Common myeloid progenitor, CD34-positive (primary cell): ENCODE results near the gene REPIN1.

Source experiments
- CTCF ChIA-PET: fragments of 350-600 bp; sonication (Branson Sonifier 250); formaldehyde crosslinking; loops from one replicate; lab custom pipeline; 2021; ENCODE audit warnings: antibody characterized with exemption; lab: Charles Lee
- POLR2A ChIA-PET: fragments of 350-600 bp; sonication (Branson Sonifier 250); formaldehyde crosslinking; loops from one replicate; lab custom pipeline; 2021; ENCODE audit warnings: antibody characterized with exemption; lab: Charles Lee
- DNase-seq, 3 donors: peaks; one replicate each; pipeline versions ENCODE4 v3.0.0 to v3.0.0-alpha.2; 2013
- H3K27ac ChIP-seq, 2 experiments: 1 replicate in 1 of 2; 2 replicates in 1 of 2; pipeline ENCODE4 v1.7.0; 2013; ENCODE audit warnings: inconsistent platforms in 2 of 2, low read length in 2 of 2, mild to moderate bottlenecking in 2 of 2, low read depth in 1 of 2, moderate library complexity in 1 of 2; ENCODE audit not compliant: severe bottlenecking in 2 of 2, insufficient read depth in 1 of 2, poor library complexity in 1 of 2
- H3K27me3 ChIP-seq, 5 experiments: replicated peaks in 2 of 5; 1 replicate in 3 of 5; 2 replicates in 2 of 5; pipeline versions ENCODE4 v1.6.1 to v1.7.0; 2013; ENCODE audit warnings: low read length in 4 of 5, mild to moderate bottlenecking in 2 of 5, moderate library complexity in 2 of 5, inconsistent platforms in 1 of 5; ENCODE audit not compliant: insufficient read depth in 5 of 5, control insufficient read depth in 4 of 5
- H3K36me3 ChIP-seq, 4 experiments: 1 replicate in 2 of 4; 2 replicates in 2 of 4; pipeline versions ENCODE4 v1.6.1 to v1.7.0; 2013; ENCODE audit warnings: low read length in 3 of 4, control low read depth in 1 of 4, mild to moderate bottlenecking in 1 of 4; ENCODE audit not compliant: control insufficient read depth in 4 of 4, insufficient read depth in 4 of 4
- H3K4me1 ChIP-seq, 4 experiments: 1 replicate in 3 of 4; 2 replicates in 1 of 4; pipeline versions ENCODE4 v1.6.1 to v1.7.1; 2013; ENCODE audit warnings: low read length in 3 of 4, mild to moderate bottlenecking in 3 of 4, control low read depth in 1 of 4, inconsistent platforms in 1 of 4, moderate library complexity in 1 of 4; ENCODE audit not compliant: control insufficient read depth in 4 of 4, insufficient read depth in 4 of 4; ENCODE audit errors: control extremely low read depth in 1 of 4
- H3K4me3 ChIP-seq, 7 experiments: 1 replicate in 4 of 7; 2 replicates in 3 of 7; pipeline versions ENCODE4 v1.5.1 to v1.7.0; 2013; ENCODE audit warnings: mild to moderate bottlenecking in 7 of 7, low read length in 6 of 7, moderate library complexity in 6 of 7, inconsistent platforms in 2 of 7, low read depth in 2 of 7, control low read depth in 1 of 7; ENCODE audit not compliant: insufficient read depth in 4 of 7, control insufficient read depth in 1 of 7; ENCODE audit errors: extremely low read depth in 1 of 7
- H3K9me3 ChIP-seq, 5 experiments: 1 replicate in 4 of 5; 2 replicates in 1 of 5; pipeline versions ENCODE4 v1.6.1 to v1.7.1; 2013; ENCODE audit warnings: low read length in 4 of 5, mild to moderate bottlenecking in 2 of 5, inconsistent platforms in 1 of 5, low read depth in 1 of 5, moderate library complexity in 1 of 5; ENCODE audit not compliant: control insufficient read depth in 4 of 5, insufficient read depth in 2 of 5; ENCODE audit errors: control extremely low read depth in 1 of 5
- WGBS: methylation state at CpG from one replicate; pipeline ENCODE4 v1.1.5; 2013; ENCODE audit not compliant: insufficient coverage; 5-methylcytosine and 5-hydroxymethylcytosine counted together

The REPIN1 gene

DNA sequence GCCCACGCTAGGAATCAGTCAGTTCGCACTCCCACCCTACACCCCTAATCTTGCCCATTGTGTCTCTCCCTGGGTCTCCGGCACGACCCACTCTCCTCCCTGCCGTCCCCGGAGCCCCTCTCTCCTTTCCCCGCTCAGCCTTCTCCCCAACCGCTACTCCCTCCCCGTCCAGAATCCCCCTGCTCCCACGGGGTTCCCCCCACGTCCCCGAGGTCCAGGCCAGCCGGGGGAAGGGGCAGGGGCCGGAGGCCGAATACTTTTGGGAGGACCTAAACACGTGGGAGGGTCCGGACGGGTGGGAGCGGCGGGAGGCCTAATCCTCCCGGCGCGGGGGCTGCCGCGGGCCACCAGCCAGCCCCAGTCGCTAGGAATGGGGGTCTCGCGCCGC, 27.8 kb upstream of the REPIN1 start:
- H3K27me3 ChIP-seq = peaks cover 0 to 23% (median 3%) of the 10 kb centered on the region in 5 experiments
- DNase-seq = no peak
- peaks cover 0 to 8% (median 4%) of the 10 kb centered on the region in 5 experiments for H3K9me3 ChIP-seq
- H3K4me3 ChIP-seq = peak overlapping the region in 5 of 7 experiments; percentile 13 to 64 (median 55)
- 11% methylated on average over 15 of the region's 29 CpGs for WGBS
- ChIA-PET CTCF (no interaction called here), POLR2A (no interaction called here)
- no peak overlapping the region for H3K27ac ChIP-seq
- peaks cover 2 to 30% (median 19%) of the 10 kb centered on the region in 4 experiments for H3K4me1 ChIP-seq
- H3K36me3 ChIP-seq = peaks cover 0 to 19% (median 10%) of the 10 kb centered on the region in 4 experiments

DNA sequence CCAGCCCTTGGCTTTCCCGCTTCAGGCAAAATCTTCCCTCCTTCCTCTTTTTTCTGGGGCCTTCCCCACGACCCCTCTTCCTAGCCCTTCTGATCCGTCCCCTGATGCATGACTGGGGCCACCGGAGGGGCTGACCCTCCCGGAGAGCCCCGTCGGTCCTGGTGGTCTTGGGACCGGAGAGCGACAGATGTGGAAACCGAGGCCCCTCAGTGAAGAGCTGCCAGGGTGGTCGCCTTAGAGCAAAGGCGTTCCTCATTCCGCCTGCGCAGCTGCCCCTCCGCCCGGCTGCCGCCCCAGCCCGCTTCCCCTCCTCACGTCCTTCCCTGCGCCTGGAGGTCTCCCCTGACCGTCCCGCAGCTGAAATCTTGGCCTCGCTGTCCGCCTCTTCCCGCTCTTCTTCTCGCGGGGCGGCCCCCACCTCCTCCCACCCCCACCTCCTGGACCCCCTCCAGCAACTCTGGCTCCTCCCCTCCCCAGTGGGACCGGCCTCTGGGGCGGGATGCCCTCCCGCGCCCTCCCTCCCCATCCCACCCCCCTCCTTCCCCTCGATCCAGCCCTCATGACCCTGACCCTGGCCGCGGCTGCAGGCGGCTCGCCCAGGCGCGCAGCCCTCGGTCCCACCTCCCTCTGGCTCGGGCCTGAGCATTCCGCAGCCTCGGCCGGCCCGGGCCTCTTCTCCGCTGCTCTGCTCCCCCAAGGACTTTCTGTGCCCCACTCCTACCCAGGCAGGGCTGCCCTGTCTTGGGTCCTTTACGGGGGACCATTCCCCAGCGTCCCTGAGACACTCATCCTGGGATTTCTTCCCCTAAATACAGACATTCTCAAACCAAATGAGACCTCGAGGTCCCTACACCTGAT, 27.1 kb upstream of the REPIN1 start, which contains the start of gene RARRES2:
Gene RARRES2 (minus strand): TSS at position 367 of the 858 bp plus-strand sequence. CDS start 1,020 bp downstream, outside the sequence.
- Histone ChIP-seq H3K9me3 (peaks cover 0 to 8% (median 4%) of the 10 kb centered on the region in 5 experiments), H3K27me3 (peaks cover 0 to 23% (median 3%) of the 10 kb centered on the region in 5 experiments), H3K4me3 (peak within 1 kb of the TSS in 5 of 7 experiments; percentile 23 to 64 (median 55)), H3K4me1 (peaks cover 2 to 30% (median 19%) of the 10 kb centered on the region in 4 experiments), H3K36me3 (peaks cover 0 to 16% (median 9%) of the 10 kb centered on the region in 4 experiments), H3K27ac (no peak within 1 kb of the TSS)
- 43% methylated on average over 38 of the region's 49 CpGs for WGBS
- ChIA-PET POLR2A (no interaction called here), CTCF (interaction anchor here (5.3 kb wide), 1 partner anchor 15 kb away, joined by 30 read pairs; no protein-coding TSS in a partner anchor)
- DNase-seq = peak in 1 of 3 donors; percentile 33

DNA sequence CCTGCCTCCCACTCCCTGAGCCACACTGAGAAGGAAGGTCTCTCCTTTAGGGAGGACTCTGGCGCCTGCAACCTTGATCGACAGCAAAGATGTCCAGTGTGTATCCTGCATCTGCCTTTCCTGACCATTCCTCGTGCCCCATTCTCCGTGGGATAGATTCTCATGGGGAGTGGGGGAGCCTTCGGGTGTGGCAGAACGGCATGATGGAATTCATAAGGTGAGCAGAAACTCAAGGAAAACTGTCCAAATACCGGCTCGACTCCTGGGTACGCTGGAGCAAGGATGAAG, 26.6 kb upstream of the REPIN1 start:
- Histone ChIP-seq H3K27ac (no peak overlapping the region), H3K36me3 (peaks cover 0 to 11% (median 4%) of the 10 kb centered on the region in 4 experiments), H3K4me3 (no peak overlapping the region), H3K27me3 (peaks cover 0 to 23% (median 3%) of the 10 kb centered on the region in 5 experiments), H3K9me3 (peaks cover 0 to 8% (median 4%) of the 10 kb centered on the region in 5 experiments), H3K4me1 (peaks cover 2 to 30% (median 19%) of the 10 kb centered on the region in 4 experiments)
- ChIA-PET CTCF (interaction anchor here (1.2 to 5.3 kb wide), 2 partner anchors 11 to 14 kb away, joined by 6 to 30 read pairs; no protein-coding TSS in a partner anchor), POLR2A (no interaction called here)
- DNase-seq = no peak
- 96% methylated on average over 7 of the region's 9 CpGs for WGBS

DNA sequence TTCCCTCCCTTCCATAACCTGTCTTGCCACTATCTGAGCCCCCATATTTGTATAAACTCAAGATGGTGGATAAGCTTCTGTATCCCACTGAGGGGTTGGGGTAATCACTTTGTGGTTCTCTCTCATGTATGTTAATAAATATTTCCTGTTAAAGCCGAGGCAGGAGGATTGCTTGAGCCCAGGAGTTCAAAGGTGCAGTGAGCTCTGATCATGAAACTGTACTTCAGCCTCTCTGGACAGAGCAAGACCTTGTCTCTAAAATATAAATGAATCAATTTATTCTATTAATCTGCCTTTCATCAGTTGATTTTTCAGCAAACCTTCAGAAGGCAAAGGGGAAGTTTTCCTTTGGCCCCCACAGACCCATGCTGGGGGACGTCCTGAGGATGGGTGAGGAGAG, 25.4 kb upstream of the REPIN1 start:
- no peak for DNase-seq
- CTCF ChIA-PET = interaction anchor here (1.0 to 5.3 kb wide), 4 partner anchors 10 to 22 kb away, joined by 3 to 30 read pairs (median 4); no protein-coding TSS in a partner anchor
- POLR2A ChIA-PET = no interaction called here
- 100% methylated on average over 1 of the region's 2 CpGs for WGBS
- peaks cover 2 to 30% (median 19%) of the 10 kb centered on the region in 4 experiments for H3K4me1 ChIP-seq
- no peak overlapping the region for H3K27ac ChIP-seq
- peaks cover 0 to 8% (median 4%) of the 10 kb centered on the region in 5 experiments for H3K9me3 ChIP-seq
- H3K27me3 ChIP-seq = peaks cover 0 to 23% (median 3%) of the 10 kb centered on the region in 5 experiments
- no peak overlapping the region for H3K4me3 ChIP-seq
- H3K36me3 ChIP-seq = no peaks in the 10 kb centered on the region

DNA sequence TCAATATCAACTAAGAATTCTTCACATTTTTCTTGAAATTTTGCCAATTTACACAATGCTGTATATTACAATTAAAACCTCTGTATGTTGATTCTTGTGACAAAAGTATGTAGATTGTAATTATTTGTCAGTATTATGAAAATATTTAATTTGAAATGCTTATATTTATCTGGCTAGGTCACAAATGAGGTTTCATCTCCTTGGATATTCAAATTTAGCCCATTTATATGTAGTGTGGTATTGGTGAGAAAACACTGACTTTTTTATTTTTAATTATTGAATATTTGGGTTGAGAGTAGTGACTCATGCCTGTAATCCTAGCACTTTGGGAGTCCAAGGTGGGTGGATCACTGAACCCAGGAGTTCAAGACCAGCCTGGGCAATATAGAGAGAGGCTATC, 24.3 kb upstream of the REPIN1 start:
- H3K9me3 ChIP-seq = peaks cover 0 to 8% (median 4%) of the 10 kb centered on the region in 5 experiments
- peaks cover 0 to 23% (median 3%) of the 10 kb centered on the region in 5 experiments for H3K27me3 ChIP-seq
- no peak overlapping the region for H3K4me3 ChIP-seq
- H3K36me3 ChIP-seq = no peaks in the 10 kb centered on the region
- no peak for DNase-seq
- H3K4me1 ChIP-seq = peaks cover 2 to 21% (median 14%) of the 10 kb centered on the region in 4 experiments
- ChIA-PET CTCF (interaction anchor here (0.6 to 5.3 kb wide), 3 partner anchors 12 to 618 kb away, joined by 3 to 30 read pairs (median 4); no protein-coding TSS in a partner anchor), POLR2A (interaction anchor here (0.6 kb wide), 1 partner anchor 12 kb away, joined by 3 read pairs; no protein-coding TSS in a partner anchor)
- no peak overlapping the region for H3K27ac ChIP-seq

DNA sequence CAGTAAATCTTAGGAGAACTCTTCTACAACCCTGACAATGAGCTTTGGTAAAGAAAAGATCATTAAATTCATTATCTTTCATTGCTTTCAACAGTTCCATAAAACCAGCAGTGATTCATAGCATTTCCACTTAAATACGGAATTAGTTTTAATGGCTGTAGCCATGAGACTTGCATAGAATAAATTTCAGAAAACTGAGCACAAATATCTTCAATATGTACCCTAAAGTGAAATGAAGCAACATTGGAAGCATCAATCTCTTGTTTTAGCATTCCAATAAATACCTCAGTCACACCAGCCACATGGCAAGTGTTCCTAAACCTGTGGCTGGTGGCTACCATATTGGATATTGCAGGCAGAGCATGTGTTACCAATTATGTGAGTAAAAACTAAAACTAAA, 23.6 kb upstream of the REPIN1 start:
- CTCF ChIA-PET = interaction anchor here (0.6 to 5.3 kb wide), 3 partner anchors 12 to 617 kb away, joined by 4 to 30 read pairs (median 4); no protein-coding TSS in a partner anchor
- POLR2A ChIA-PET = no interaction called here

More for the DNA sequence above, 23.6 kb upstream of the REPIN1 start:
- H3K27me3 ChIP-seq = peaks cover 0 to 19% (median 3%) of the 10 kb centered on the region in 5 experiments
- DNase-seq = no peak
- WGBS = no CpG with 5 or more reads among the region's 1 CpG
- peaks cover 0 to 8% (median 4%) of the 10 kb centered on the region in 5 experiments for H3K9me3 ChIP-seq
- H3K27ac ChIP-seq = no peak overlapping the region
- H3K4me3 ChIP-seq = no peak overlapping the region
- peaks cover 1 to 14% (median 7%) of the 10 kb centered on the region in 4 experiments for H3K4me1 ChIP-seq
- no peaks in the 10 kb centered on the region for H3K36me3 ChIP-seq
